C4-2B (cell line): ENCODE results near the gene EDN2.
A peak's percentile ranks its signal among the peaks of the same experiment; 100 is the strongest.

Source experiments
- H3K27ac ChIP-seq: fragments of 450-650 bp; 2 replicates; pipeline ENCODE4 v1.5.1; 2017
- CTCF ChIP-seq: fragments of 450-650 bp; conservative IDR thresholded peaks from 2 replicates; pipeline ENCODE4 v1.5.1; 2017; ENCODE audit warnings: mild to moderate bottlenecking
- ZFX ChIP-seq: fragments of 450-650 bp; IDR thresholded peaks from 2 replicates; pipeline ENCODE4 v1.6.1; 2017

Gene EDN2

GRCh38 chr1:41454406-41454805 lies 30.1 kb downstream of the EDN2 start:
- H3K27ac ChIP-seq: no peak overlapping the region
- TF ChIP-seq ZFX (no peak), CTCF (no peak)

- TF ChIP-seq ZFX: no peak
- TF ChIP-seq CTCF: no peak
These were observed 31.7 kb downstream of the EDN2 start for GRCh38 chr1:41452704-41453290.

GRCh38 chr1:41450747-41451285 lies 33.7 kb downstream of the EDN2 start:
- TF ChIP-seq CTCF: no peak
- peak overlapping the region; percentile 84 for H3K27ac ChIP-seq

More at GRCh38 chr1:41452704-41453290, 31.7 kb downstream of the EDN2 start:
- no peak overlapping the region for H3K27ac ChIP-seq

DNA sequence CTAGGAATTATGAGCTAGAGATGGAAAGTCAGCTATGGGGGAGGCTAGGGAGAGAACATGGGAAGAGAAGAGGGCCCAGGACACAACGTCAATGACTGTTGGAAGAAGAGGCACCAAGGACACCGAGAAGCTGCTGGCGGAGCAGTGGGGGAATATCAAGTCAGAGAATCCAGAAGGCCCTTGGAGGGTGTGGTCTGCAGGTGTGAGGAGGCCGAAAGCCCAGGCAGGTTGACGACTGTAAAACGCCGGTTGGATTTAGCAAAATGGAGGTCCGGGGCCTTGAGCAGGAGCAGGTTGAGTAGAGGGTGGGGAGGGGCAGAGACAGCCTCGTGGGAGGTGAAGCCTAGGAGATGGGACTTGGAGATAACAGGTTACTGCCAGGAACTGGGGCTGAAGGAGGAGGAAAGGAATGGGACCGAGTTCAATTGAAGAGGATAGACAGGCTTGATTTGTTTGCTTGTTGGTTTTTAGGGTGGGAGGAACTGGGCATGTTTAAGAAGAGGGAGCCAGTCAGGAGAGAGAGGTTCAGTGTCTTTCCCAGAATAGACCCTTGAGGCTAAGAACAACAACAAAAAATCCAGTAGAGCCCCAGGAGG lies 35.1 kb downstream of the EDN2 start:
- peak overlapping the region; percentile 84 for H3K27ac ChIP-seq
- TF ChIP-seq ZFX (peak; percentile 39; the same call in 1 of the 2 replicates), CTCF (no peak)

- H3K27ac ChIP-seq: peak overlapping the region; percentile 84
- TF ChIP-seq ZFX (no peak), CTCF (no peak)
These were observed 35.7 kb downstream of the EDN2 start for GRCh38 chr1:41448821-41449220.

- no peak for TF ChIP-seq CTCF
- TF ChIP-seq ZFX: no peak
- peak overlapping the region; percentile 84 for H3K27ac ChIP-seq
These were observed 36.3 kb downstream of the EDN2 start for GRCh38 chr1:41447995-41448770.
